ENCODE results near the gene EMID1.
"Not testable (repeated sequence)": the region's sequence is repeated elsewhere in the genome, so short reads cannot be mapped to it uniquely, and the experiment has no call there.

The EMID1 gene

DNA sequence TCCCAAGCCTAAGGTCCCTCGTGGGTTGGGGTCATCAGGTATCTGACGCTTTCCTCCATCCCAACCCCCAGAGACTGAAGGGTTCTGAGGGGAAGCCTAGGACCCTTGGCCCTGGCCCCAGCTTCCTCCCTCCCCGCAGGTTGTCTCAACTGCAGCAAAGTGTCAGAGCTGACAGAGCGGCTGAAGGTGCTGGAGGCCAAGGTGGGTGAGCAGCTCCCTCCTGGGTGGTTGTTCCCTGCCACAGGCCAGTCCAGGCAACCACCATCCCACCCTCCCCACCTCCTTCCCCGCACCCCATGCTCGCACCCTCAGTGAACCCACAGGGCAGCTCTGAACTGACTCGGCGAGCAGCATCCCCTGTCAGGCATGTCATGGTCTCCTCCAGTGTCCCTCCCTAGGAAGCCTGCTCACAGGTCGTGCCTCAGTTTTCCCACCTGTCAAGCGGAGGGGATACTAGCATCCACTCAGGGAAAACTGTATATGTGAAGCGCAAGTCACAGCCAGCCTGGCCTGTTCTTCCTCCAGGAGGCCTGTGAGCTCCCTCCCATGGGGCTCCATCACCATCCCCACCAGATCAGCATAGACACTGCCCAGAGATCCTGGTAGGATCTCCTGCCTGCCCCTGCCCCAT, 20.8 kb downstream of the EMID1 start:
- DNase-seq (ENCODE audit: extremely low read depth in 1 of 2, low read depth in 1 of 2), result no peak

DNA sequence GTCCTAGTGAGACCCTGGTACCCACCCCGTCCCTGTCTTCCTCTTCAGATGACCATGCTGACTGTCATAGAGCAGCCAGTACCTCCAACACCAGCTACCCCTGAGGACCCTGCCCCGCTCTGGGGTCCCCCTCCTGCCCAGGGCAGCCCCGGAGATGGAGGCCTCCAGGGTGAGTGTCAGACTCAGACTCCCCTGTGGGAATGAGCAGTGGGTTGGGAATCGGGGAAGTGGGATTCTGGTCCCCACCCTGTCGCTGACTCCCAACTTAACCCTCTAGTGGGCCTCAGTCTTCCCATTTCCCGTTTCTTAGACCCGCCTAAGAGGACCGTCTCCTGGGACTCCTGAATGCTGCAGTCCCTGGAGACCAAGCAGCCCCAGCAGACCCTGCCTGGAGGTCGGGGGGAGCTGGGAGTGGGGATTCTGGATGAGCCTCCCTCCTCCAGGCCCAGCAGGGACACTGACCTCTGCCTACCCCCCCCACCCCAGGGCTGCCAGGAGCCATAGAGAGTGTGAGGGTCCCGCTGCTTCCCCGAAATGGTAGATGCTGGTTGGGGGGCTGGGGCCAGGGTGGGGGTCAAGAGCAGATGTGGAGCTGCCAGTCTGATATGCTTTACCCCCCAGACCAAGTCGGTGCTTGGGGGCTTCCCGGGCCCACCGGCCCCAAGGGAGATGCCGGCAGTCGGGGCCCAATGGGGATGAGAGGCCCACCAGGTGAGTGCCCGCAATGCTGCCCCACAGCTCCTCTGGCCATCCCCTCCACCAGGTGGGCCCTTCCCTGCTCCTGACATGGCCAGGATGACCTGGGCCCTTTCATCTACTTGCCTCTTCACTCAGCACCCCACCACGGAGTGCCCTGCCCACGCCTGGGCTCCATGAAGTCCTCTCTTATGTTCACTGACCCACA, 25.5 kb downstream of the EMID1 start:
- DNase-seq (ENCODE audit: extremely low read depth in 1 of 2, low read depth in 1 of 2), result no peak

DNA sequence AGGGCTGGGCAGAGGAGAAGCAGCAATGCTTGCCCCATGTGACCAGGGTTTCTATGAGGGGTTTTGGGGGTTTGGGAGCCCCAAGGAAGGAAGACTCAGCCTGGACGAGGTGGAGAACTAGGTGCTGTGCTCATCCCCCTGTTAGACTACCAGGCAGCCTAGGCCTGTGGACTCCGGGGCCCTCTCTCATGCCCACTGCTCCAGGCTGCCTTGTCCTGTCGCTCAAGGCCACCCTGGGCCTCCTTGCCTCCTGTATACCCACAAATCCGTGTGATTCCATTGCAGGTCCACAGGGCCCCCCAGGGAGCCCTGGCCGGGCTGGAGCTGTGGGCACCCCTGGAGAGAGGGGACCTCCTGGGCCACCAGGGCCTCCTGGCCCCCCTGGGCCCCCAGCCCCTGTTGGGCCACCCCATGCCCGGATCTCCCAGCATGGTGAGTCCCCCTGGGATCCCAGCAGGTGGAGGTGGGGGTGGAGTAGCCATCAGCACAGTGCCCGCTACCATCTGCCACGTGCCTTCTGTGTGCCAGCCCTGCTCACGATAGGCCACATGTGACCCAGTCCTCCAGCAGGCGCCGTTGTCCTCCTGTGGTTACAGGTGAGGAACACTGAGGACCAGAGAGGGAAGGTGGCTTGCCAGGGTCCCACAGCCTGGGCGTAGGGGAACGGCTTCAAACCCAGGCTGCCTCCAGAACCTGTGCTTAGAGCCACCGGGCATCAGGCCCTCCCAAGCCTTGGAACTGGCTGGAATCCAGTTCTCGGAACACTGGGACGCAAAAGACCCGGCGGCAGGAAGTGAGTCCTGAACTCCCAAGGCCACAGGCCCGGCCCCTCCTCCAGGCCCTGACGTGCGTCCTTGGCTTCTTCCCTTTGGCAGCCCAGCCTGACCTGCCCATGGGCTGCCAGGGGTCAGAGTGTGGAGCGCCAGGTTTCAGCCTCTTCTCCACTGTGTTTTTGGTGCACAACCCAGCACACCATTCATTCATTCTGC, 26.6 kb downstream of the EMID1 start:
- DNase-seq (ENCODE audit: extremely low read depth in 1 of 2, low read depth in 1 of 2), result no peak

DNA sequence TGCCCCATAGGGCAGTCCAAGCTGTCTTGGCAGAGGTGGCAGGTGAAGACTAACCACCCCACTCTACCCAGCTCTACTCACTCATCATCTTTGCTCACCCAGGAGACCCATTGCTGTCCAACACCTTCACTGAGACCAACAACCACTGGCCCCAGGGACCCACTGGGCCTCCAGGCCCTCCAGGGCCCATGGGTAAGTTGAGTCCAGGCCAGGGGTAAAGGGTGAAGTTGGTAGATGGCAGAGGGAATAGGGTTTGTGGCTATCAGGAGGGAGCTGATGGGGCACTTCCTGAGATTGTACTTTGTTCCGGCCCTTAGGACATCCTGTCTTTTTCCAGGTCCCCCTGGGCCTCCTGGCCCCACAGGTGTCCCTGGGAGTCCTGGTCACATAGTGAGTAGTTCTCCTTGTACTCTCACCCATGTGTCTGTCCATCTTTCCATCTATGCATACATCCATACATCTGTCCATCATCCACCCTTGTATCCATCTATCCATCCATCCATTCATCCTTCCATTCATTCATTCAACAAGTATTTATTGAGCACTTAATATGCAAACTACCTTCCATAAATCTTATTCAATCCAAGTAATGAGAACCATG, 27.7 kb downstream of the EMID1 start:
- DNase-seq (ENCODE audit: extremely low read depth in 1 of 2, low read depth in 1 of 2), result no peak

DNA sequence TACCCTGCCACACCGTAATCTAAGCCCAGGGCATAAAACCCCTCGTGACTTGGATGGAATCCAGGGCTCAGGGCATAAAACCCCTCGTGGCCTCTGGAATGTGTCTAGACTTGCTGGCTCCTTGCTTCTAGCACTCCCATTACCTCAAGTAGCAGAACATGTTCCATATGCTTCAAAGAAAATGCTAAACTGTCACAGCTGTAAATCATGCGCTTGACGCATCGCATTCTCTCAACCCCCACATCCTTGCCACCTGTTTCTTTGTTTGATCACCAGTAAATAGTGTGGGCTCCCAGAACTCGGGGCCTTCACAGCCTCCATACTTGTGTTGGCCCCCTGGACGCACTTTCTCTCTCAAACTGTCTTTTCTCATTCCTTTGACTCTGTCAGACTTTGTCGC, 34.8 kb downstream of the EMID1 start:
- not testable (repeated sequence) for DNase-seq (ENCODE audit: extremely low read depth in 1 of 2, low read depth in 1 of 2)

DNA sequence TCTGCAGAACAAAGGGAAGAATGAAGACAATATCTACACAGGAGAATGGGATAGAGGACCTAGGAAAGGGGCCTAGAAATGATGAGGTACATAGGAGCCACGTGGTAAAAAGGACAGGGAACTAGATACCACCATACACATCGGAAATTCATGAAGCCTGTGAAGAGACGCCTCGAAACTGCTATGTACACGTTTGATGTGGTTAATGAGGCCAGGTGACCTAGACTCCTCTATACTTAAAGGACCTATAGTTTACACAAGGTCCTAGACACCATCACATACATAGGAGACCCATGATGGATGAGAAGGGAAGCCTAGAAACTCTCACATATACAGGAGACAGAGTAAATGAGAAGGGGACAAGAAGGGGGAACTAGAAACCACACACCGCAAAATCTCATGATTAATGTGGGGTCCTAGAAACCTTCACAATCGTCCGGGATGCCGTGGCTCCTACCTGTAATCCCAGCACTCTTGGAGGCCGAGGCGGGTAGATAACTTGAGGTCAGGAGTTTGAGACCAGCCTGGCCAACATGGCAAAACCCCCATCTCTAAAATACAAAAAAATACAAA, 38.3 kb downstream of the EMID1 start:
- no peak for DNase-seq (ENCODE audit: extremely low read depth in 1 of 2, low read depth in 1 of 2)

DNA sequence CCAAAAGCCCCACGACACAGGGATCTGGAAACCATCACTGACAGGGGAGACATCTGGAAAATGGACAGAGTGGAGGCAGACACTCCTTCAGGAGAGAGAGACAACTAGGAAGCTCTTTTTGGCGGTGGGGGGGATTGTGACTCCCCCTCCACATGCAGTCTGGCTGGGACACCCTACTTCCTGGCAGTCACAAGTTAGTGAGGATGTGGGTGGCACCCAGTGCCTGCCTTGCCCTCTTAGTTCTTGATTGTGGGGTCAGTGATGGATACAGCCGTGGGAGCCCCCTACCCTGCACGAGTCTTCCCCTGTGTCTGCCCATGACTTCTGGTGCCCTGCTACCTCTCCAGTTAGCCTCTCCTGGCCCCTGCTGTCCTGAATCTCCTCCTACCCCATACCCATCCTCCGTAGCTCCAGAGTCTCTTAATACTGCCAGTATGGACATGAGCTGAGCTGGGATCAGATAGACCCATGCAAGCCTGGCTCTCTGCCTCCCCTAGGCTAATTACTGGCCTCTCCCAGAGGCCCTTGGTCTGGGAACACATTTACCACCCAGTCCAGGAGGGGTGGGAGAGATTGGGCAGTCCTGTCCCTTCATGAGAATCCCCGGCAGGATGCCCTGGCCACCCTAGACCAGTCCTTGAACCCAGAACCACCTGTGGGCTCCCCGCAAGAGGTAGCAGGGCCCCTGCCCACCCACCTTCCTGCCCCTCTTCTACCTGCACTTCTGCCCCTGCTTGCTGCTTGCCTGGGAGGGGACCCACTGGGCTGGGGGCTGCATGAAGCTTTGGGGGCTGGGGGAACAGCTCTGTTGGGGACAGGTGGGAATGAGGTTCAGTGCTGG, 39.3 kb downstream of the EMID1 start:
- no peak for DNase-seq (ENCODE audit: extremely low read depth in 1 of 2, low read depth in 1 of 2)

DNA sequence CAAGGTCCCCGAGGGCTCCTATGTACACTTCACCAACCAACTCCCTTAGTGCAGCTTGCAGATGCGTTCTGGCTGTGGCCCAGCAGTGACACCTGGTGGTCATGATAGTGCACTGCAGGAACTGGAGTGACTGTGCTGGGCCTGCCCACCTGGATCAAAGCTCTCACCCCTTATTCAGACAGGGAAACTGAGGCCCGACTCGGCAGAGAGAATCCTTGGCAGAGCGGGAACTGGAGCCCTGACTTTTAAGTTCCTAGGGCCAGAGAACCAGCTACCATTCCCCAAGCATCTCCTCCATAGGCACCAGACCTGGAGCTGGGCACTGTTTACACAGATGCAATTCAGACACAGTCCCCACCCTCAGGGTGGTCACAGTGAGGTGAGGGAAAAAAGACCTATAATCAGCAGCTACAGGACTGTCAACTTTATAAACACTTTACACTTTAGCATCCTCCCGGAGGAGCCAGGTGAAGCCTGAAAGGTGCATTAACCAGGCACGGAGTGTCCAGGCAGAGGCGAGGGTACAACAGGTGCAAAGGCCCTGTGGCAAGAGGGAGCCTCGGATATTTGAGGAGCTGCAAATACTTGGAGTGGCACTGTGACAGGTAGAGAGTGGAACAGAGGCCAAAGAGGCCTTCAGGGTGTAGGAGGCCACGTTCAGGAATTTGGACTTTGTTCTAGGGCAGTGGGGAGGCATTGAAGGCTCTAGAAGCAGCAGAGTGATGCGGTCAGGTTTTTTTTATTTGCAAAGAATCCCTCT, 40.1 kb downstream of the EMID1 start:
- peak in 1 of 2 donors; percentile 56 for DNase-seq (ENCODE audit: extremely low read depth in 1 of 2, low read depth in 1 of 2)

DNA sequence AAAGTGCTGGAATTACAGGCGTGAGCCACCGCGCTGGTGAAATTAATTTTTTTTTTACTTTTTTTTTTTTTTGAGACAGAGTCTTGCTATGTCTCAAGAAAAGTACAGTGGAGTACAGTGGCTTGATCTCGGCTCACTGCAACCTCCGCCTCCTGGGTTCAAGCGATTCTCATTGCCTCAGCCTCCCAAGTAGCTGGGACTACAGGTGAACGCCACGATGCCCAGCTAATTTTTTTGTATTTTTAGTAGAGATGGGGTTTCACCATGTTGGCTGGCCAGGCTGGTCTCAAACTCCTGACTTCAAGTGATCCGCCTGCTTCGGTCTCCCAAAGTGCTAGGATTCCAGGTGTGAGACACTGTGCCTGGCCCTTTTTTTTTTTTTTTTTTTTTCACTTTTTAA, 42.2 kb downstream of the EMID1 start:
- not testable (repeated sequence) for DNase-seq (ENCODE audit: extremely low read depth in 1 of 2, low read depth in 1 of 2)

DNA sequence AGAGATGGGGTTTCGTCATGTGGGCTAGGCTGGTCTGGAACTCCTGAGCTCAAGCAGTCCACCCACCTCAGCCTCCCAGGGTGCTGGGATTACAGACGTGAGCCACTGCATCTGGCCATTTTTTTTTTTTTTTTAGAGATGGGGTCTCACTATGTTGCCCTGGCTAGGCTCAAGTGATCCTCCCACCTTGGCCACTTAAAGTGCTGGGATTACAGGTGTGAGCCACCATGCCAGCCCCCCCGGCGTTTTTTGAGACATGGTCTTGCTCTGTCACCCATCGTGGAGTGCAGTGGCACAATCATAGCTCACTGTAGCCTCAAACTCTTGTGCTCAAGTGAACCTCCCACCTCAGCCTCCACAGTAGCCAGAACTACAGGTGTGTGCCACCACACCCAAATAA, 45.6 kb downstream of the EMID1 start:
- no peak for DNase-seq (ENCODE audit: extremely low read depth in 1 of 2, low read depth in 1 of 2)

DNA sequence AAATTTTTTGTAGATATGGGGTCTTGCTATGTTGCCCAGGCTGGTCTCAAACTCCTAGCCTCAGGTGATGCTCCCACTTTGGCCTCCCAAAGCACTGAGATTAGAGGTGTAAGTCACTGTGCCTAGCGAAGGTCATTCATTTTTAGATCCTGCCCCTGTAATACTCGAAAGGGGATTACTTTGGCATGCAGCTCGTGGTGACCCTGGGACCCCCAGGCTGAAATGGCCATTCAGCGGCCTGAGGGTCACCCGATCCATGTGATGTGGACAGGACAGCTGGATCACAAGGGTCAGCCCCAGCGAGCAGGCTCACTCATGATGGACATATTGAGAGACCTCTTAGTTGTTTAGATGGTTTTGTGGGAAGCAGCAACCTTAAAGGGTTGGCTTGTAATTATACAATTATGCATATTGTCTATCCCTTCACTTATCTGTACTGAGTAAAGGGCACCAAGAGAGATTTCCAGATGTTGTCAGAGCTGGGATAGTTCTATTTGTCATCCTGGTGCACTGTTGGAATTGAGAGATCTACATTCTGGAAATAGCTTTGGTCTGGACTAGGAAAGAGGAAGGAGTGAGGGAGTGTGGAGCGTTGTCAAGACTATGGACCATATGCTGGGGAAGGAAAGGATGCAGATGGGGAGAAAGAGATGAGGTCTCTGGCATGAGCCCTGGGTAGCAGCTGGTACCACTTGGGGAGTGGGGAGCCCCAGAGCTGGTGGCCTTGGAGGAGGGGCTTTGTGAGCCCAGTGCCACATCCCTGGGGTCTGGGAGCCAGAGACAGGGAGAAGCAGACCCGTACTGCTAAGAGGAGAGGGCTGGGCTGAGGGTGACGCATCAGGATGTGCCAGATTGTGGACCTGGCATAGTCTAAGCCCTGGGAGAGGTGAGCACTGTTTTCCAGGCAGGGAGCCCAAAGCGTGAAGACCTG, 46.5 kb downstream of the EMID1 start:
- no peak for DNase-seq (ENCODE audit: extremely low read depth in 1 of 2, low read depth in 1 of 2)

DNA sequence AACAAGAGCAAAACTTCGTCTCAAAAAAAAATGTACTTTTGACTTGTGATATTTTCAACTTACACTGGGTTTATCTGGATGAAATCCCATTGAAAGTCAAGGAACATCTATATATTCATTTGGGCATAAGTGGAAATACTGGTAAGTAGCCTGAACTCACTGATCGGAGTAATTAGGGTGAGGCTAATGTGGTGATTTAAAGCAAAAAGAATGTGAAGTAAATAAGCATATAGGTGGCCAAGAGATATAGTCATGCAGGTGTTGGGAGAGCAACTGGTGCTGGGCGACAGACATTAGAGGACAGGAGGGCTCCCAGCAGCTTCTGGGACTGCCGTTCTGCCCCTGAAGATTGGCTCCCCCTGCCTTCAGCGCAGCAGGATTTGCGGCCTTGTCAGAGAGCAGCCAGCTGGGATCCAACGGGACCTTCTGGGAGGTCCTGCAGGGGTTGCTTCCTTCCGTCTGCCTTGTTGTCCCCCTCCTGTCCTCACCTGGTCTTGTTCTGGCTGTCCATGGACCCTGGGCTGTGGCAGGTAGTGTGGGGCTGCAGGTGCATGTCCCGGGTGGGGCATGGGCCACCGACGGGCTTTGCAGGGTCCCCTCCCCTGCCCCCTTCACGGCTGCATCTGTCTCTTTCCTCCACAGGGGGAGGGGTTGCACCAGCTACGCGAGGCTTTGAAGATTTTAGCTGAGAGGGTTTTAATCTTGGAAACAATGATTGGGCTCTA, 48.0 kb downstream of the EMID1 start:
- no peak for DNase-seq (ENCODE audit: extremely low read depth in 1 of 2, low read depth in 1 of 2)

DNA sequence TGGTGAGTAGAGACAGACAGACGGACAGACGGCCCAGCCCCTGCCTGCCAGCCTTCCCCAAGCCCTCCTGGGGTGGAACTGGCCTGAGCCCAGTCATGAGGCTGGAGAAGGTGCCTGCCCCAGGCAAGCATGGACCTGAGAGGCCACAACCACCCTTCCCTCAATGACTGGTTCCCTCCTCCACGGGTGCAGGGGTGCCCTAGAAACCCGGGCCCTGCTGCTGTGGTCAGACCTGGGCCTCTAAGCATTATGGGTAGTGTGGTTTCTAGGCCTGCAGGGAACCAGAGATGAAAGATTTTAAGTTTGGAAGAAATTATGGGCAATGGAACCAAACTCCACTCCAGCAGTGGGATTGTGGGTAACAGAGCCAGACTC, 48.6 kb downstream of the EMID1 start:
- no peak for DNase-seq (ENCODE audit: extremely low read depth in 1 of 2, low read depth in 1 of 2)

DNA sequence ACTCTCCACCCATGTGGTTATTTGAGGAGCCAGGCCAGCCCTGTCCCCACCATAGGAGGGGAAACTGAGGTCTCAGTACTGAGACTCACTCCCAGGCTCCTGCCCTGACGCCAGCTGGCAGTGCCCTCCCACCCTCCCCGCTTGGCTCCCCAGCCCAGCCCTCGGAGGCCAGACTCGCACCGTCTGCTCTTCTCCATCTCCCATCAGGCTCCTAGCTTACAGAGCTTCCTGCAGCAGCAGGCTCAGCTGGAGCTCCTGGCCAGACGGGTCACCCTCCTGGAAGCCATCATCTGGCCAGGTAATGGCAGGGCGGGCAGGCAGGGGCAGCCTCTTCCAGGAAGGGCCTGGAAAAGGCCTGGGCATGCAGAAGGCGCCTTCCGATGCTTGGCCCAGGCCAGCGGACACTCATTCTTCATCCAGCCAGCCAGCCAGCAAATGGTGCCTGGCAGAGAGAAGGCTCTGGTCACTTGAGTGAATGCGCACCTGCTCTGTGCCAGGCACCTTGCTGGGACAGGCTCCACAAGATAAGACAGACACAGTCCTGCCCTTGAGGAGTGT, 49.4 kb downstream of the EMID1 start:
- DNase-seq (ENCODE audit: extremely low read depth in 1 of 2, low read depth in 1 of 2), result no peak

DNA sequence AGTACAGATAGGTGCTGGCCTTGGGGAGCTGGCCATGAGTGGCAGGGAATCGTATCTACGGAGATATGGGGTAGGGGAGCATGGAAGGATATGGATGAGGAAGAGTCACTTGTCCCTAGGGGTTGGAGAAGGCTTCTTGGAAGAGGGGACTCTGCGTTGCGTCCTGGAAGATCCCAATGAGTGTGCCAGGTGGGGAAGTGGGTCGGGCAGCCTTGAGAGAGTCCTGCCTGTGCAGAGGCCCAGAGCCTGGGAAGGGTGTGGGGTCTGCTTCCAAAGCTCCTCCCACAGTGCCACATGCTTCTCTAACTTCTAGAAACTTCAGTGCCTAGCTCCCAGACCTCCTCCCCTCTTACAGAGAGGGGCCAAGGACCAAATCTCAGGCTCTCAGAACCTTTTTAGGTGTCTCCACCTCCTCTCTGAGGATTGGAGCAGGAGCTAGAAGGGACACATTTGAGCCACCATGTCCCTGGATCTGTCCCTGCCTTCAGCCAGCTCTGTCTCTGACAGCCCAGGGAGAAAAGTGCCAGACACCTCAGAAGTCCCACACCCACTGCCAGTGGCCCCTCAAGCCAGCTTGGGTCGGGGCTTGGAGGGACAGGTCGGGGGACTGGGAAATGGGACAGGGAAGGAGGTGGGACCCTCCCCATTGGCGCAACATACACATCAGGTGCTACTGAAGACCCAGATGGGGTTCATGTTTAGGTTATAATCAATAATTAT, 51.1 kb downstream of the EMID1 start:
- DNase-seq (ENCODE audit: extremely low read depth in 1 of 2, low read depth in 1 of 2), result no peak

DNA sequence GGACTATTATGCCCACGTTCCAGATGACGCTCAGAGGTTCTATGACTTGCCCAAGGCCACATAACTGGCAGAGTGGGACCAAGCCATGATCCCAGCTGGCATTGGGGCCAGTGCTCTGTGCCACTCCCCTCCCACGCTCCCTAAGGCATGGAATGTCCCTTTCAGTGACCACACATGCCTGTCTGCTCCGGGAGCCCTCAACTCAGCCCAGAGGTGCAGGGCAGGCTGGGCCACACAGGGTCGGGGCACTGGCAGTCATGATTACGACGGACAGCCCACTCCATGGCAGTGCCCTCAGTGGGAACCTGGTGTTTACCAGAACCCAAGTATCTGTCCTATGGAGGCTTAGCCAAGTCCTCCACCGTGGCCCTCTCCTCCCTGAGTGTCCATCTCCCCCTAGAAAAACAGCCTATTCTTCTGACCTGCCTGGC, 52.1 kb downstream of the EMID1 start:
- DNase-seq (ENCODE audit: extremely low read depth in 1 of 2, low read depth in 1 of 2), result no peak
